Measurements from ENCODE around the gene TNPO3. TPM values are rescaled to one million over a fixed set of nuclear protein-coding genes. Genes with fewer than 3 reads are reported as not detected.

TNPO3 gene
- total RNA-seq, 2 donors from 2014 or later, result 36.8 to 46.6 TPM

- Histone ChIP-seq H3K9me3 (no peaks in the 10 kb centered on the region), H3K4me3 (no peak overlapping the region), H3K4me1 (no peaks in the 10 kb centered on the region), H3K9ac (ENCODE audit: low read depth in 2 of 2, low read length in 2 of 2) (no peak overlapping the region), H3K27ac (no peak overlapping the region), H3K36me3 (no peaks in the 10 kb centered on the region), H3K27me3 (no peaks in the 10 kb centered on the region)
- intact Hi-C loops (cut with DNase I), result no loop called here
- DNase-seq, result no peak
- TF ChIP-seq CTCF (IDR thresholded peaks at IDR 0.05), result no peak
Measured at GRCh38 chr7:129074994-129075393, 20.1 kb upstream of the TNPO3 start.

DNA sequence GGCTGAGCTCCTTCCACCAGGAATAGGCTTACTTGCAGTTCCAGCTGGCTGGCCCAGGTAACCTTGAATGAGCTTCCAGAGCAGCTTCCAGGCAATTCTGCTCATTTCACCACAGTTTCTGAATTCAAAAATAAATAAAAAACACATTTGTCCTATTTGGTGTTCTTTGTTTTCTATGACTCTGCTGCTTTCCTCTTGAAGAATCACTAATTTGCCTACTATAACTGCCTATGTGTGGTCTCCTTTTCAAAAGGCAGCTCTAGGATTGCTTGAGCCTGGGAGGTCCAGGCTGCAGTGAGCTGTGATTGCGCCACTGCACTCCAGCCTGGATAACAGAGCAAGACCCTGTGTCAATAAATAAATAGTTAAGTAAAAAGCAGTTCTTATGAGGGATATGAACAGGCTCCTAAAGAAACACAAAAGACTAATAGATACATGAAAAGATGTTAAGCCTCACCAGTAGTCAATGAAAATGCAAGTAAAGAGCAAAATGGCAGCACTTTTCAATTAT is 19.5 kb upstream of the TNPO3 start:
- TF ChIP-seq CTCF (IDR thresholded peaks at IDR 0.05), result no peak
- DNase-seq, result no peak
- Histone ChIP-seq H3K4me1 (no peaks in the 10 kb centered on the region), H3K9me3 (no peaks in the 10 kb centered on the region), H3K36me3 (no peaks in the 10 kb centered on the region), H3K9ac (ENCODE audit: low read depth in 2 of 2, low read length in 2 of 2) (no peak overlapping the region), H3K27me3 (no peaks in the 10 kb centered on the region), H3K27ac (no peak overlapping the region), H3K4me3 (no peak overlapping the region)
- intact Hi-C loops (cut with DNase I), result no loop called here

- no peaks in the 10 kb centered on the region for H3K4me1 ChIP-seq
- H3K36me3 ChIP-seq, result no peaks in the 10 kb centered on the region
- DNase-seq, result no peak
- TF ChIP-seq CTCF (IDR thresholded peaks at IDR 0.05), result no peak
- no peak overlapping the region for H3K27ac ChIP-seq
- H3K4me3 ChIP-seq, result no peak overlapping the region
- H3K27me3 ChIP-seq, result no peaks in the 10 kb centered on the region
- intact Hi-C loops (cut with DNase I), result no loop called here
- H3K9me3 ChIP-seq, result no peaks in the 10 kb centered on the region
- no peak overlapping the region for H3K9ac ChIP-seq (ENCODE audit: low read depth in 2 of 2, low read length in 2 of 2)
Measured at GRCh38 chr7:129073738-129074137, 18.8 kb upstream of the TNPO3 start.

DNA sequence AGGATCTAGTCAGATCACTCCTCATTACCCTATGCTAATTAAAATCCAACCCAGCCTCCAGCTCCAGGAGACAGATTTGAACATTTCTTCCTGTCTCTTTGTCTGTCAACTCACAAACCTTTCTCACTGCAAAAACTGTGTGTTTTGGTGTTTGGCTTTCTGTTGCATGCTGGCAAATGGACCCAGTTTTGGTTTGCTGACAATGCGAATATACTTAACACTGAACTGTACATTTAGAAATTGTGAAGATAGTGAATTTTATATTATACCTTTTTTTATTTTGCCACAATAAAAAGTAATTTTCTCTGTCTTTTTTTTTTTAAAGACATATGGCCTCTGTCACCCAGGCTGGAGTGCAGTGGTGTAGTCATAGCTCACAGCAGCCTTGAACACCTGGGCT is 18.3 kb upstream of the TNPO3 start:
- H3K9ac ChIP-seq (ENCODE audit: low read depth in 2 of 2, low read length in 2 of 2), result no peak overlapping the region
- no peaks in the 10 kb centered on the region for H3K4me1 ChIP-seq
- H3K27ac ChIP-seq, result no peak overlapping the region
- no peaks in the 10 kb centered on the region for H3K27me3 ChIP-seq
- H3K9me3 ChIP-seq, result no peaks in the 10 kb centered on the region
- intact Hi-C loops (cut with DNase I), result no loop called here
- no peaks in the 10 kb centered on the region for H3K36me3 ChIP-seq
- H3K4me3 ChIP-seq, result no peak overlapping the region
- no peak for TF ChIP-seq CTCF (IDR thresholded peaks at IDR 0.05)
- DNase-seq, result no peak

DNA sequence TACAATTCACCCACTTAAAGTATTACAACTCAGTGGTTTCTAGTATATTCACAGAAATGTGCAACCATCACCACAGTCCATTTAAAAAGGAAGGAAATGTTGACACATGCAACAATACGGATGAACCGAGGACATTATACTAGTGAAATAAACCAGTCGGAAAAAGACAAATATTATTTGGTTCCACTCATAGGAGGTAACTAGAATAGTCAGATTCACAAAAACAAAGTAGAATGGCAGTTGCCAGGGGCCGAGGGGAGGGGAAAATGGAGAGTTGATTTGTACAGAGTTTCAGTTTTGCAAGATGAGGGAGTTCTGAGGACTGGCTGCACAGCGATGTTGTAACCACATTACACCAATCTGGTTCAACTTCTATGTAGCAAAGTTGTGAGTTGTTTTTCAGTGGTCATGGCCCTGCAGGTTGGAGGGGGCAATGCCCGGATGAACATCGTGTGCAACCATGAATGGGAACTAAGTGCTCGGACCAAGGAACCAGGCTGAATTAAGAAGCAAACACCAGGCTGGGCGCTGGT is 17.6 kb upstream of the TNPO3 start:
- no peak overlapping the region for H3K9ac ChIP-seq (ENCODE audit: low read depth in 2 of 2, low read length in 2 of 2)
- no peak for TF ChIP-seq CTCF (IDR thresholded peaks at IDR 0.05)
- no peak for DNase-seq
- intact Hi-C loops (cut with DNase I), result no loop called here
- H3K4me3 ChIP-seq, result no peak overlapping the region
- no peaks in the 10 kb centered on the region for H3K27me3 ChIP-seq
- no peaks in the 10 kb centered on the region for H3K36me3 ChIP-seq
- no peak overlapping the region for H3K27ac ChIP-seq
- no peaks in the 10 kb centered on the region for H3K4me1 ChIP-seq
- no peaks in the 10 kb centered on the region for H3K9me3 ChIP-seq
